Peyer's patch (tissue), 4 donors: ENCODE data around the gene ARPP21. TPM values are rescaled to one million over a fixed set of nuclear protein-coding genes. Genes with fewer than 3 reads are reported as not detected.

ENCODE experiments used
- DNase-seq, 3 donors: peaks; one replicate each; pipeline ENCODE4 v3.0.0-alpha.2; 2017 to 2019
- H3K27ac ChIP-seq, 4 donors: fragments of 200-600 bp; sonication (generic); one replicate each; pipeline ENCODE4 v1.5.1; 2016 to 2019
- H3K27me3 ChIP-seq, 2 donors: fragments of 200-600 bp; sonication (generic); one replicate each; pipeline ENCODE4 v1.5.1; 2019
- H3K36me3 ChIP-seq, 3 donors: fragments of 200-600 bp; sonication (generic); one replicate each; pipeline ENCODE4 v1.5.1; 2016 to 2019
- H3K4me1 ChIP-seq, 4 donors: fragments of 200-600 bp; sonication (generic); one replicate each; pipeline ENCODE4 v1.5.1; 2016 to 2019
- H3K4me3 ChIP-seq, 4 donors: fragments of 200-600 bp; sonication (generic); 1 replicate in 3 of 4; 2 replicates in 1 of 4; pipeline ENCODE4 v1.5.1; 2016 to 2019; ENCODE audit warnings: mild to moderate bottlenecking in 1 of 4
- H3K9me3 ChIP-seq, 4 donors: fragments of 200-600 bp; sonication (generic); one replicate each; pipeline ENCODE4 v1.5.1; 2016 to 2019; ENCODE audit warnings: mild to moderate bottlenecking in 1 of 4
- POLR2A ChIP-seq, 2 donors: fragments of 450-650 bp; IDR thresholded peaks; one replicate each; pipeline ENCODE4 v1.5.1; 2017; ENCODE audit warnings: antibody characterized with exemption in 2 of 2, mild to moderate bottlenecking in 2 of 2, moderate library complexity in 2 of 2
- total RNA-seq, 4 donors: library from RNA; depleted of rRNA; stranded (reverse); fragments of >200 nt; gene quantifications; one replicate each; pipeline ENCODE4 v1.1.0, GENCODE V29; 2016
- TF ChIP-seq, protein P1 (sequence below), 6 experiments: fragments of 450-650 bp in 4 of 6; fragments of 200-600 bp in 2 of 6; sonication (generic) in 1 of 6; IDR thresholded peaks; one replicate each; pipeline ENCODE4 v1.5.1; 2017 to 2019; ENCODE audit warnings: antibody characterized with exemption in 6 of 6, mild to moderate bottlenecking in 3 of 6, moderate library complexity in 1 of 6

ARPP21 gene
- total RNA-seq, 4 donors from 2014 or later: 0.27 TPM; not detected in 3

DNA sequence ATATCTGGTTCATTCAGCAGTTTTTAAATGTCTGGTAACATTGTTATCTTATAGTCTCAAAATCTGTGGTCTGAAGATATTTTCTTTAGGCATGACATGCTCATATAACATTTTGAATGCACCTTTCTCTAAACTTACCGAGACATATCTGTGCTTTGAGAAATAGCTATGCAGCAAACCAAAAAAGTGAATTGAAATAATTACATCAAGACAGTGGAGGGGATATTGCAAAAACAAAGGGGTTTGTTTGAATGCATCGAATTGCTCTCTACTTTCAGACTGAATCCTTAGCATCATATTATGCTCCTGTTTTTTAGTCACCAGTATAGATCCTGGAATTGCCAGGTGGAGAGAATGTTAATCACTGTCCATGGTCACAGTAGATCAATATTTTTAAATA is 5.1 kb downstream of the ARPP21 start:
- no peaks in the 10 kb centered on the region for H3K9me3 ChIP-seq
- H3K27ac ChIP-seq: no peak overlapping the region
- TF ChIP-seq POLR2A (IDR thresholded peaks at IDR 0.05): no peak
- TF ChIP-seq, protein P1, sequence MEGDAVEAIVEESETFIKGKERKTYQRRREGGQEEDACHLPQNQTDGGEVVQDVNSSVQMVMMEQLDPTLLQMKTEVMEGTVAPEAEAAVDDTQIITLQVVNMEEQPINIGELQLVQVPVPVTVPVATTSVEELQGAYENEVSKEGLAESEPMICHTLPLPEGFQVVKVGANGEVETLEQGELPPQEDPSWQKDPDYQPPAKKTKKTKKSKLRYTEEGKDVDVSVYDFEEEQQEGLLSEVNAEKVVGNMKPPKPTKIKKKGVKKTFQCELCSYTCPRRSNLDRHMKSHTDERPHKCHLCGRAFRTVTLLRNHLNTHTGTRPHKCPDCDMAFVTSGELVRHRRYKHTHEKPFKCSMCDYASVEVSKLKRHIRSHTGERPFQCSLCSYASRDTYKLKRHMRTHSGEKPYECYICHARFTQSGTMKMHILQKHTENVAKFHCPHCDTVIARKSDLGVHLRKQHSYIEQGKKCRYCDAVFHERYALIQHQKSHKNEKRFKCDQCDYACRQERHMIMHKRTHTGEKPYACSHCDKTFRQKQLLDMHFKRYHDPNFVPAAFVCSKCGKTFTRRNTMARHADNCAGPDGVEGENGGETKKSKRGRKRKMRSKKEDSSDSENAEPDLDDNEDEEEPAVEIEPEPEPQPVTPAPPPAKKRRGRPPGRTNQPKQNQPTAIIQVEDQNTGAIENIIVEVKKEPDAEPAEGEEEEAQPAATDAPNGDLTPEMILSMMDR (IDR thresholded peaks at IDR 0.05): no peak

DNA sequence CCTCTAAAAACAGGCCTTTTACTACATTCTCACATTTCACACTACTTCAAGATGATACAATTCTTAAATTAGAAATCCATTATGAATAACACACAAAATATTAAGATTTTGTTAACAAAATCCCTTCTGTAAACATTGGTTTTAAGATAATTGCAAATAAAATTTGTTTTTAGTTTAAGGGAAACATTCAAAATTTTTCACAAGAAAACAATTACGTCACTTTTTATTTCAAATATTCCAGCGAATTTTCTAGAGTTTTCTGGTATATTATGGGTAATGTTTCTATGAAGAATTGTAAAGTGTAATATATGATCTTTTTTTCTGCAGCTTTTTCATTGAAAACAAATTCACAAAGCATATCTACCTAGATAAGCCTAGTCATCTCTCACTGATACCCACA is 5.9 kb downstream of the ARPP21 start:
- Histone ChIP-seq H3K4me3 (no peak overlapping the region), H3K9me3 (no peaks in the 10 kb centered on the region), H3K36me3 (no peaks in the 10 kb centered on the region), H3K27ac (no peak overlapping the region), H3K4me1 (no peaks in the 10 kb centered on the region), H3K27me3 (no peaks in the 10 kb centered on the region)
- DNase-seq: no peak
- TF ChIP-seq POLR2A (IDR thresholded peaks at IDR 0.05): no peak
- TF ChIP-seq, protein P1 (IDR thresholded peaks at IDR 0.05): no peak

More for the DNA sequence above, 5.1 kb downstream of the ARPP21 start:
- DNase-seq: no peak
- no peaks in the 10 kb centered on the region for H3K36me3 ChIP-seq
- peaks cover 0 to 6% (median 0%) of the 10 kb centered on the region in 4 donors for H3K4me1 ChIP-seq
- no peak overlapping the region for H3K4me3 ChIP-seq
- H3K27me3 ChIP-seq: no peaks in the 10 kb centered on the region

DNA sequence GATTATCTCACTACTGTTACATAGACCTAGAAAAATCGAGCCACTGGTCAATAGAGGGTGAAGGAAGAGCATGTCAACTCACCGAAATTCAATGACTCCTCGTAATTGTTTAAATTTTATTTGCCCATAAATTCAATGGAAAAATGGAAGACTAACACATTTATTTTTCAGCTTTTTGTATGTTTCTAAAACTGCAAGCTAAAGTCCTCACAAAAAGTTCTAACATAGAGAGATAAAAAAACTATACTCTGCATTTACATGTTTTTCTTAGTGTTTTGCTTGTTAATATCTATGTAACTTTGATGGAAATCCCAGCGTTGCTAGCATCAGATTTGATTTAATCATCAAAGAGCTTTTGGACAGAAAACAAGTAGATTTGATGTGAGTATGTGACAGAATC is 6.8 kb downstream of the ARPP21 start:
- TF ChIP-seq, protein P1 (IDR thresholded peaks at IDR 0.05): no peak
- TF ChIP-seq POLR2A (IDR thresholded peaks at IDR 0.05): no peak
- Histone ChIP-seq H3K27me3 (no peaks in the 10 kb centered on the region), H3K36me3 (no peaks in the 10 kb centered on the region), H3K4me1 (no peaks in the 10 kb centered on the region), H3K27ac (no peak overlapping the region), H3K9me3 (no peaks in the 10 kb centered on the region), H3K4me3 (no peak overlapping the region)
- DNase-seq: no peak

DNA sequence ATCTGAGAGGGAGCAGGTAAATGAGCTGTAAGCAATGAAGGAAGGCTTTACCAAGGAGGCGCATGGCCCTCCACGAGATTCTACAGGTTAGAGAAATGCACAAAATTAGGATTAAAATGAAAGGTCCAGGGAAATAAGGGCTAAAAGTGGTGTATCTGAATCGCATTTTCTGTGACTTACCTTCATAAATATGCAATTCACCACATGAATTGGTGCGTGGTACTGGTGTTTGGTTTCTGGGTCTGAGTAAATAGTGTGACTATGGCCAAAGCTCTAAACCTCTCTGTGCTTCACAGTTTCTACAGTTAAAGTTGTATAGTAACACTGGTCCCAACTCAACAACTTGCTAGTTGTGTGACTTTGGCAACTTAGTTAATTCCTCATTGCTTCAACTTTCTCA is 8.1 kb downstream of the ARPP21 start:
- DNase-seq: no peak
- Histone ChIP-seq H3K4me1 (no peaks in the 10 kb centered on the region), H3K9me3 (no peaks in the 10 kb centered on the region), H3K4me3 (no peak overlapping the region), H3K27ac (no peak overlapping the region), H3K36me3 (no peaks in the 10 kb centered on the region), H3K27me3 (no peaks in the 10 kb centered on the region)
- TF ChIP-seq POLR2A (IDR thresholded peaks at IDR 0.05): no peak
- TF ChIP-seq, protein P1 (IDR thresholded peaks at IDR 0.05): no peak

DNA sequence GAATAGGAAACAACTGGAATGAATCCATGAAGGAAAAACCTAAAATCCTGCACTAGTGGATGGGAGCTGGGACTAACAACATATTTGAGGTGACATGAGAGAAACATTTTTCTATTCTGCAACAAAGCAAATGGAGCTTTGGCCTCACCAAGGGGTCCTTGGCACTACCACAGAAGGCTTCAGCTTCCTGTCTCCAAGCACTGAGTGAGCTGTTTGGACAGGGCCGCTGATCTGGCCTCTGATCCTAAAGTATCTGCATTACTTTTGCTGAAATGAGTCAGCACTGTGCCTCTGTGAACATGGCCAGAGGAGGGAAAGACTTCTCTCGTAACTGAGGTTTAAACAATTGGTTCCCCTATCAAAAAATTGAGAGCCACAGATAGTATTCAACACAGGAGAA is 9.0 kb downstream of the ARPP21 start:
- H3K27ac ChIP-seq: no peak overlapping the region
- no peak for DNase-seq
- H3K36me3 ChIP-seq: no peaks in the 10 kb centered on the region
- H3K27me3 ChIP-seq: no peaks in the 10 kb centered on the region
- no peaks in the 10 kb centered on the region for H3K4me1 ChIP-seq
- TF ChIP-seq, protein P1 (IDR thresholded peaks at IDR 0.05): no peak
- TF ChIP-seq POLR2A (IDR thresholded peaks at IDR 0.05): no peak
- no peaks in the 10 kb centered on the region for H3K9me3 ChIP-seq
- H3K4me3 ChIP-seq: no peak overlapping the region

DNA sequence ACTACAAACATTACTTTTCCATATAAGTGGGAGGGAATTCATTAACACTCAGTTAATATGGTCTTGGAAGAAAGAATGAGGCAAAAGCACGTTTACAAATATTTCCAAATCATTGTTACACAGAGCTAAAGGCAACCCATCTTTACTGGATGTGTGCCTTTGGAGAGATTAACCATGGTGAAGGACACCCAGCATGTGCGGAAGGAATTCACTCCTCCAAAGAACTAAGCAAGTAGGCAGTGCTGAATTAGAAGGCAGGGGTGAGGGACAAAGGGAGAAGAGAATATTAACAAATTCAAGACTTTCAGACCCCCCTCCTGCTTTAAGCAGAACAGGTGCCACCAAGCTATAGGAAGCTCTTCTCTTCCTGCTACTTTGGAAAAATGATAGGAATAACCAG is 10.1 kb downstream of the ARPP21 start:
- Histone ChIP-seq H3K27me3 (no peaks in the 10 kb centered on the region), H3K4me3 (no peak overlapping the region), H3K4me1 (no peaks in the 10 kb centered on the region), H3K9me3 (no peaks in the 10 kb centered on the region), H3K27ac (no peak overlapping the region), H3K36me3 (no peaks in the 10 kb centered on the region)
- TF ChIP-seq, protein P1 (IDR thresholded peaks at IDR 0.05): no peak
- no peak for TF ChIP-seq POLR2A (IDR thresholded peaks at IDR 0.05)
- DNase-seq: no peak
